Measurements from ENCODE around the gene CENPS. TPM values are rescaled to one million over a fixed set of nuclear protein-coding genes. Genes with fewer than 3 reads are reported as not detected.

CENPS gene
- total RNA-seq, 1 experiment from 2014 or later, result 24.5 TPM

Other genes starting within 250 kb of the CENPS start
- 11.4 and 13.6 TPM in 2 replicates for gene KIF1B, start 219.9 kb upstream of the CENPS start, total RNA-seq (2014; rRNA removed; shearing (Covaris generic))
- 119 and 198 TPM in 2 replicates for gene PGD, start 31.4 kb upstream of the CENPS start, total RNA-seq (2014; rRNA removed; shearing (Covaris generic))
- 0.41 TPM in 1 of 2 replicates, not detected in the other for gene CORT, start 19.6 kb downstream of the CENPS start, total RNA-seq (2014; rRNA removed; shearing (Covaris generic))
- gene DFFA, start 42.1 kb downstream of the CENPS start, total RNA-seq (2014; rRNA removed; shearing (Covaris generic)), result 28.8 and 36.8 TPM in 2 replicates
- gene PEX14, start 44.5 kb downstream of the CENPS start, total RNA-seq (2014; rRNA removed; shearing (Covaris generic)), result 9.3 and 14.0 TPM in 2 replicates

Measured in H4 (cell line).